Neutrophil (primary cell): ENCODE measurements around the gene SSBP4.
A peak's percentile ranks its signal among the peaks of the same experiment; 100 is the strongest.

Source experiments
- H3K27ac ChIP-seq: fragments of 200-600 bp; sonication (generic); 2 replicates; pipeline ENCODE4 v1.5.1; 2016; ENCODE audit warnings: mild to moderate bottlenecking, moderate library complexity
- H3K27me3 ChIP-seq: fragments of 200-600 bp; sonication (generic); 2 replicates; pipeline ENCODE4 v1.6.0; 2016; ENCODE audit warnings: mild to moderate bottlenecking
- H3K36me3 ChIP-seq: fragments of 200-600 bp; sonication (generic); 2 replicates; pipeline ENCODE4 v1.5.1; 2017
- H3K4me1 ChIP-seq, 2 experiments: fragments of 200-600 bp in 1 of 2; sonication (generic) in 1 of 2; 1 replicate in 1 of 2; 2 replicates in 1 of 2; pipeline versions ENCODE4 v1.5.1 to v1.6.1; 2013 to 2016; ENCODE audit warnings: low read depth in 1 of 2, low read length in 1 of 2, mild to moderate bottlenecking in 1 of 2, moderate library complexity in 1 of 2; ENCODE audit not compliant: control insufficient read depth in 1 of 2, insufficient read depth in 1 of 2
- H3K4me3 ChIP-seq, 2 experiments: fragments of 200-600 bp in 1 of 2; sonication (generic) in 1 of 2; 1 replicate in 1 of 2; 2 replicates in 1 of 2; pipeline ENCODE4 v1.5.1; 2013 to 2016; ENCODE audit warnings: low read depth in 1 of 2, low read length in 1 of 2, mild to moderate bottlenecking in 1 of 2, moderate library complexity in 1 of 2
- H3K9me3 ChIP-seq: fragments of 200-600 bp; sonication (generic); 2 replicates; pipeline ENCODE4 v1.5.1; 2016
- CTCF ChIP-seq: fragments of 200-600 bp; sonication (generic); IDR thresholded peaks from 2 replicates; pipeline ENCODE4 v1.5.1; 2016; ENCODE audit warnings: antibody characterized with exemption

Gene SSBP4

DNA sequence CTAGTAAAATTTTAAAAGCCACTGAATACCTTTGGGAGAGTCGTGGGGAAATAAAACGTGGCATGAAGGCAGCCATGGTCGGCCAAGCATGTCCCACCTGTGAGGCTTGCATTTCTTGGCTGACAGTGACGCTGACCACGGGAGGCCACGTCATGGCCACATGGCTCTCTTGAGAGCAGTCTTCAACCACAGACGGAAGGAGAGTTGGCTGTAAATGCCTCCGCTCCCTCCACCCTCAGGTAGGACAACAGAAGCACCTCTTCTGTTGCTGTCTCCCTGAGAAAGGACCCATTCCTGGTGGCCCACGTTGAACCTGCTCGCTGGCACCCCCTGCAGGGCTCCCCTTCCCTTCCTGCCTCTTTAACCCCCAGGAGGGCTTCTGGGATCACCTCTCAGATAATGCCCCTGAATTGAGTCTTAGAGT is 11.1 kb upstream of the SSBP4 start:
- H3K9me3 ChIP-seq, result no peaks in the 10 kb centered on the region
- TF ChIP-seq CTCF, result peak; percentile 69
- peaks cover 19% of the 10 kb centered on the region for H3K27me3 ChIP-seq
- peak overlapping the region; percentile 36 for H3K27ac ChIP-seq
- H3K36me3 ChIP-seq, result no peaks in the 10 kb centered on the region
- no peak overlapping the region for H3K4me3 ChIP-seq
- peaks cover 32 to 33% of the 10 kb centered on the region in 2 experiments for H3K4me1 ChIP-seq

GRCh38 chr19:18412610-18413239 is 6.5 kb upstream of the SSBP4 start:
- H3K36me3 ChIP-seq, result no peaks in the 10 kb centered on the region

DNA sequence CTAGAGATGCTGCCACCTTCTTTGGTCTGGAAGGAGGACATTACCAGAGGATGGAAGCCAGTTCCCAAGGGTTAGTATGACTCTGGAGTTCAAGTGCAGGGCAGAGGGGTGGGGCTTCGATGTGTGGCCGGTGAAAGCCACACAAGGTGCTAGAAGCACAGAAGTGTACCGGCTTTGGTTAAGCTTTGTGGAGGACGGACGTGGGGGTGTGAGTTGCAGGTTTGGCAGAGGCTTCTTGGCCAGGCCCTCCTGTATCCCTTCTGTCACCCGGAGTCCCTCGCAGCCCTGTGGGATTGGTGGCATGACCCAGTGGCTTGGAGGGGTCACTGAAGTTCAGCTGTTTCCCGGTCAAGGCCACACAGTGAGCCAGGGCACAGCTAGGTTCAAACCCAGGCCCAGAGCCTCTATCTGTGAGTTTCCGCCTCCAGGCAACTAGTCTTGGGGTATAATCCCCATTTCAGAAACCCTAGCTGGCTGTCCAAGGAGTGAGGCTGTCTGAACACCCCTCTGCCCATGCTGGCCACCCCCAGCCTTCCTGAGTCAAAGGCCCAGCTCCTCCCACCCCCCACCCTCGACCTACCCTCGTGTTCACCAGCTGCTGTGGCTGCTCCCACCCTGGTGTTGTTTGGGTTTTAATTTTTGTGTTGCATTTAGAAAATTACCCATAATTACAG is 4.6 kb upstream of the SSBP4 start:
- Histone ChIP-seq H3K4me1 (peaks cover 46 to 48% of the 10 kb centered on the region in 2 experiments), H3K27ac (peak overlapping the region; percentile 59), H3K9me3 (no peaks in the 10 kb centered on the region), H3K36me3 (no peaks in the 10 kb centered on the region), H3K27me3 (peaks cover 84% of the 10 kb centered on the region), H3K4me3 (no peak overlapping the region)
- TF ChIP-seq CTCF, result no peak

More at GRCh38 chr19:18412610-18413239, 6.5 kb upstream of the SSBP4 start:
- H3K27ac ChIP-seq, result no peak overlapping the region
- H3K4me1 ChIP-seq, result peaks cover 40% of the 10 kb centered on the region in 2 experiments
- no peaks in the 10 kb centered on the region for H3K9me3 ChIP-seq
- TF ChIP-seq CTCF, result no peak
- H3K27me3 ChIP-seq, result peaks cover 65% of the 10 kb centered on the region
- no peak overlapping the region for H3K4me3 ChIP-seq

DNA sequence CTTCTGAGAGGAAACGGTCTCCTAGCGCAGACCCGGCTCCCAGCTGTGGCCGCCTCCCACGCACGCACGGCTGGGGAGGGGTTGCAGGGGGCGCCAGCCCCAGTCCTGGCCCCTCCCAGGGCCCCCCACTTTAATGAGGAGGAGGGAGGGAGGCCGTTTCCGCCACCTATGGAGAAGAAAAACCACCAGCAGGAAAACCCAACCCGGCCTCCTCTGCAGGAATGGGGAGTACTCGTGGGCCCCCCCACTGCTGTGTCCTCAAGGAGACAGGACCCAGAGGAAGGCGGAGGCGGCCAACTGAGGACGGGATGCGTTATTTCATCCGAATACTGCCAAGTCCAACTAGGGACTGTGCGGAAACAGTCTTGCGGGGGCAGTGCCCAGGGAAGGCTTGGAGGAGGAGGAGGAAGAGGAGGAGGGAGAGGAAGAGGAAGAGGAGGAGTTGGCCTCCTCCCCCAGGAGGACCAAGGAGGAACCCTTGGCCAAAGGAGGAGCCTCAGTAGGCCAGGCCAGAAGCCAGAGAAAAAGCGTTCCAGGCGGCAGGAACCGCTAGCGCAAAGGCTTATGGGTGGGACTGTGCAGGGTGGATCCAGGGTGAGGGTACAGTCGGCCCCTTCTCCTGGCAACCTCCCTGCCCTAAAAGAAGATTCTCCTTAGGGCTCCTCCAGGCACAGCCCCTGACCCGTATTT is 3.9 kb upstream of the SSBP4 start:
- peaks cover 91% of the 10 kb centered on the region for H3K27me3 ChIP-seq
- H3K4me3 ChIP-seq, result peak overlapping the region; percentile 22 to 59
- H3K36me3 ChIP-seq, result no peaks in the 10 kb centered on the region
- H3K27ac ChIP-seq, result peak overlapping the region; percentile 59
- H3K9me3 ChIP-seq, result no peaks in the 10 kb centered on the region
- no peak for TF ChIP-seq CTCF
- H3K4me1 ChIP-seq, result peaks cover 53 to 54% of the 10 kb centered on the region in 2 experiments

GRCh38 chr19:18416778-18417249 is 2.4 kb upstream of the SSBP4 start:
- Histone ChIP-seq H3K9me3 (no peaks in the 10 kb centered on the region), H3K27me3 (peaks cover 97% of the 10 kb centered on the region), H3K27ac (peak overlapping the region; percentile 72), H3K4me1 (peaks cover 53 to 54% of the 10 kb centered on the region in 2 experiments), H3K36me3 (no peaks in the 10 kb centered on the region), H3K4me3 (peak overlapping the region; percentile 59 to 77)
- TF ChIP-seq CTCF, result no peak
